ENCODE measurements around the gene SWI5.

SWI5 gene

DNA sequence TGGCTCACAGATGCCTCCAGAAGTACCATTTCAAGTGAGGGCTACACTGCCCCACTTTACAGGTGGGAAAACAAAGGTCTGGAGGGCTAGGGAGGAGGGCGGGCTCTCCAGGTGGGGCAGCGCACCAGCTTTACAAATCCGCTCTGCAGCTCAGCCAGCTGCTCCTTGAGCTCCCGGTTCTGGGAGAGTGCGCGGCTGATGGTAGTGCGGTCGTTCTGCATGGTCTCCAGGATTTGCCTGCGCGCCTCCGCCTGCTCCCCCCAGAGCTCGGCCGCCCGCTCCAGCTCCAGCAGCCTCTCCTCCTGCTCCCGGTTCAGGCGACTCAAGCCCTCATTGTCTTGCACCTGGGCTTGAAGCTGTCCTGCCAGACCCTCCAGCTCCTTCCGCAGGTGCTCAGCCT lies 15.7 kb upstream of the SWI5 start:
- H3K4me3 ChIP-seq (ENCODE audit: low read depth, low read length, poor library complexity, severe bottlenecking), result no peak overlapping the region

GRCh38 chr9:128262687-128263086 lies 13.4 kb upstream of the SWI5 start:
- Histone ChIP-seq H3K4me3 (ENCODE audit: low read depth, low read length, poor library complexity, severe bottlenecking) (no peak overlapping the region), H3K4me2 (ENCODE audit: low read length) (no peak overlapping the region), H3K4me1 (ENCODE audit: insufficient read depth, low read length, severe bottlenecking) (no peaks in the 10 kb centered on the region), H3K36me3 (ENCODE audit: insufficient read depth, low read length) (peaks cover 42% of the 10 kb centered on the region; the same call in 1 of the 2 replicates), H3K27me3 (ENCODE audit: insufficient read depth, low read length) (no peaks in the 10 kb centered on the region), H2AFZ (ENCODE audit: low read length) (no peak overlapping the region), H3F3A (ENCODE audit: insufficient read depth, low read length) (no peaks in the 10 kb centered on the region), H4K20me1 (ENCODE audit: insufficient read depth, low read length) (no peaks in the 10 kb centered on the region), H3K27ac (ENCODE audit: low read depth, low read length, poor library complexity, severe bottlenecking) (no peak overlapping the region), H3K9me2 (ENCODE audit: low read depth, low read length) (no peaks in the 10 kb centered on the region), H3K9ac (ENCODE audit: low read length) (no peak overlapping the region), H3K79me2 (ENCODE audit: insufficient read depth, low read length) (no peaks in the 10 kb centered on the region), H3K9me3 (ENCODE audit: low read length) (no peaks in the 10 kb centered on the region)
- no peak for TF ChIP-seq EZH2 (IDR thresholded peaks at IDR 0.05; ENCODE audit: borderline replicate concordance, low read length)
- no peak for TF ChIP-seq CTCF (IDR thresholded peaks at IDR 0.05; ENCODE audit: low read length)

More for the DNA sequence above, 15.7 kb upstream of the SWI5 start:
- TF ChIP-seq CTCF (IDR thresholded peaks at IDR 0.05; ENCODE audit: low read length) (no peak), EZH2 (IDR thresholded peaks at IDR 0.05; ENCODE audit: borderline replicate concordance, low read length) (no peak)
- Histone ChIP-seq H3K79me2 (ENCODE audit: insufficient read depth, low read length) (no peaks in the 10 kb centered on the region), H3K9me3 (ENCODE audit: low read length) (no peaks in the 10 kb centered on the region), H3K27me3 (ENCODE audit: insufficient read depth, low read length) (no peaks in the 10 kb centered on the region), H2AFZ (ENCODE audit: low read length) (no peak overlapping the region), H3K9me2 (ENCODE audit: low read depth, low read length) (no peaks in the 10 kb centered on the region), H3K9ac (ENCODE audit: low read length) (no peak overlapping the region), H4K20me1 (ENCODE audit: insufficient read depth, low read length) (no peaks in the 10 kb centered on the region), H3K27ac (ENCODE audit: low read depth, low read length, poor library complexity, severe bottlenecking) (no peak overlapping the region), H3K4me2 (ENCODE audit: low read length) (no peak overlapping the region), H3K4me1 (ENCODE audit: insufficient read depth, low read length, severe bottlenecking) (no peaks in the 10 kb centered on the region), H3F3A (ENCODE audit: insufficient read depth, low read length) (no peaks in the 10 kb centered on the region), H3K36me3 (ENCODE audit: insufficient read depth, low read length) (peaks cover 32% of the 10 kb centered on the region; the same call in 1 of the 2 replicates)

- H3K27me3 ChIP-seq (ENCODE audit: insufficient read depth, low read length), result no peaks in the 10 kb centered on the region
- no peaks in the 10 kb centered on the region for H3F3A ChIP-seq (ENCODE audit: insufficient read depth, low read length)
- H3K79me2 ChIP-seq (ENCODE audit: insufficient read depth, low read length), result no peaks in the 10 kb centered on the region
- no peak overlapping the region for H3K9ac ChIP-seq (ENCODE audit: low read length)
- H2AFZ ChIP-seq (ENCODE audit: low read length), result no peak overlapping the region
- no peak for TF ChIP-seq EZH2 (IDR thresholded peaks at IDR 0.05; ENCODE audit: borderline replicate concordance, low read length)
- TF ChIP-seq CTCF (IDR thresholded peaks at IDR 0.05; ENCODE audit: low read length), result no peak
- no peak overlapping the region for H3K4me2 ChIP-seq (ENCODE audit: low read length)
- peaks cover 27% of the 10 kb centered on the region; the same call in 1 of the 2 replicates for H3K36me3 ChIP-seq (ENCODE audit: insufficient read depth, low read length)
- no peak overlapping the region for H3K27ac ChIP-seq (ENCODE audit: low read depth, low read length, poor library complexity, severe bottlenecking)
- H4K20me1 ChIP-seq (ENCODE audit: insufficient read depth, low read length), result no peaks in the 10 kb centered on the region
- no peaks in the 10 kb centered on the region for H3K9me3 ChIP-seq (ENCODE audit: low read length)
- no peak overlapping the region for H3K4me3 ChIP-seq (ENCODE audit: low read depth, low read length, poor library complexity, severe bottlenecking)
- no peaks in the 10 kb centered on the region for H3K4me1 ChIP-seq (ENCODE audit: insufficient read depth, low read length, severe bottlenecking)
- H3K9me2 ChIP-seq (ENCODE audit: low read depth, low read length), result no peaks in the 10 kb centered on the region
These were observed 10.7 kb upstream of the SWI5 start for GRCh38 chr9:128265348-128265847.
